GM21447 (cell line): ENCODE results near the gene MAMDC2.

Experiments
- ATAC-seq: cut with Tn5 transposase; IDR thresholded peaks from one replicate; pipeline ENCODE4 v1.9.1; 2021; ENCODE audit not compliant: unreplicated experiment

The MAMDC2 gene, protein sequence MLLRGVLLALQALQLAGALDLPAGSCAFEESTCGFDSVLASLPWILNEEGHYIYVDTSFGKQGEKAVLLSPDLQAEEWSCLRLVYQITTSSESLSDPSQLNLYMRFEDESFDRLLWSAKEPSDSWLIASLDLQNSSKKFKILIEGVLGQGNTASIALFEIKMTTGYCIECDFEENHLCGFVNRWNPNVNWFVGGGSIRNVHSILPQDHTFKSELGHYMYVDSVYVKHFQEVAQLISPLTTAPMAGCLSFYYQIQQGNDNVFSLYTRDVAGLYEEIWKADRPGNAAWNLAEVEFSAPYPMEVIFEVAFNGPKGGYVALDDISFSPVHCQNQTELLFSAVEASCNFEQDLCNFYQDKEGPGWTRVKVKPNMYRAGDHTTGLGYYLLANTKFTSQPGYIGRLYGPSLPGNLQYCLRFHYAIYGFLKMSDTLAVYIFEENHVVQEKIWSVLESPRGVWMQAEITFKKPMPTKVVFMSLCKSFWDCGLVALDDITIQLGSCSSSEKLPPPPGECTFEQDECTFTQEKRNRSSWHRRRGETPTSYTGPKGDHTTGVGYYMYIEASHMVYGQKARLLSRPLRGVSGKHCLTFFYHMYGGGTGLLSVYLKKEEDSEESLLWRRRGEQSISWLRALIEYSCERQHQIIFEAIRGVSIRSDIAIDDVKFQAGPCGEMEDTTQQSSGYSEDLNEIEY

DNA sequence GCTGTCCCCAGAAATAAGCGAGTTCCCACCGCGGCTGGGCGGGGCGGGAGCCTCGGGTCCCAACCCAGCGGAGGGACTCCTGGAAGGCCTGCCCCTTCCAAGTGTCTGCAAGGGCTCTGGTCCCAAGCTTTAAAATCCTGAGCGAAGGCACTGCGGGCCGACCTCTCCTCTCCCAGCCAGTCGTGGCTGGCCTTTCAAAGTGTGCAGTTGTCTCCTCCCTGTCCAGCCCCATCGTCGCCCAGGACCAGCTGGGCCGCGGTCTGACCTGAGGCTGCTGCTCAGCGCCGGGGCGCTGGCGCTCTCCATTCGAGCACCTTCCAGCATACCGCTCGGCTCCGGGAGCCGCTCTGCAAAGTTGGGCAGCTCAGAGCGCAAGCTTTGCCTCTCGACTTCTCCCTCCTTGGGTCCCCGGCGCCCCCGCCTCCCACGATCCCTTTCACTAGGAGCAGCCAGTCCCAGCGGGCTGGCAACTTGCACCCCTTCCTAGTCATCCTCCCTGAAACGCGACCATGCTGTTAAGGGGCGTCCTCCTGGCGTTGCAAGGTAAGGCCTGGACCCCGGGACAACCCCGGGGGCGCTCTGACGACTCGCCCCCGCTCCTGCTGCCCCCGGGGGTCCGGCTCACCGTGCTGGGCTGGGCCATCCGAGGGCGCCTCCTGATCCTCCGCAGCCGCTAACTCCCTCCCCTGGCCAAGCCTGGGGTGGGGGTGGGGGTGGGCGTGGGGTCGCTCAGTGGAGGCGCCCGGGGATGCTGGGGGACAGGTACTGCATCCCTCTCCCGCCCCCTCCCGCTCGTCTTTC, at the start of gene MAMDC2:
MAMDC2 (plus strand) TSS at position 160 of the 801 bp plus-strand sequence; CDS start at position 510, 350 bp downstream.
- ATAC-seq, result no peak

DNA sequence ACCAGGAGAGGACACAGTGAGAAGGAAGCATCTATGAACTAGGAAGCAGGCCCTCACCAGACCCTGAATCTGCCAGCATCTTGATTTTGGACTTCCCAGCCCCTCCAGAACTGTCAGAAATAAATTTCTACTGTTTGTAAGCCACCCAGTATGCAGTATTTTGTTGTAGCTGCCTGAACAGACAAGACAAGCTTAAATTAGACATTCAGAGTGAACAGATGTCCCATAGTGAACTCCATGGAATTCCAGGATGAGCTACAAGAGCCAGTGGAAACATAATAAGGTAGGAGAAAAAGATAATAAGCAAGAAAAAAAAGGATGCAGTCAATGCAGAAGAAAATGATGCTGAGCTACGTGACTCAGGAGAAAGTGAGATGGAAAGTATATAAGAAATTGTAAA, 47.8 kb upstream of the MAMDC2 start:
- ATAC-seq, result no peak

DNA sequence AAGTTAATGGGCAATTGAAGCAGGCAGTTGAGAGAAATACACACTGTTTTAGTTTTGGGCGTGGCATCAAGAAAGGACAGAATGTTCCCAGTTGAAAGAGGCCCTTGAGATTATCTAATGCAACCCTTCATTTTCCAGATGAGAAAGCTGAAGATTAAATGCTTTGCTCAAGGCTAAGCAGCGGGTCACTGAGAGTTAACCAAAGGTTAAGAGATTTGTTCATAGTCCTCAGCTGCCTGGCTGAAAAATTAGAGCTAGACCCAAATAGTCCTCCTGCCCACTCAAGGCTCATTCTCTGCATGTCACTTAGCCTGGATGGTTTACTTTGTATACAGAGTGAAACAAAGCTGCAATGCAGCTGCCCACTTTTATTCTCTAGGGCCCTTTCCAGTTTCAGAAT, 46.7 kb upstream of the MAMDC2 start:
- ATAC-seq, result no peak

DNA sequence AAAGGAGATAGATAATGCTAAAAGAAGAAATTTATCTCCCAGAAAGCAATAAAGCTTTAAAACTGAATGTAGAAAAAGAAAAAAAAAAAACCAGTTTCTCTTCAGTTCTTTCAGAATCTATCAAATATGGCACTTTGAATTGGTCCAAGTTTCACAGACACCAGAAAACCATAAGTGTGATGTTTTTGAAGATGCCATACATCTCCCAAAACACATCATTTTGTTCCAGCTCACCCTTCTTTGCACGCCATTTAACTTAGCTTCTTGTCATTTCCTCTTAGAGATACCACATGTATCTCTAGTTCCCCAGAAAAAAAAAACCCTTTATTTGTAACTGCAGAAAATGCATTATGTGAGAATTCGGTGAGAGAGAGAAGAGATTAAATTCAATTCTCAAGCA, 46.1 kb upstream of the MAMDC2 start:
- no peak for ATAC-seq

DNA sequence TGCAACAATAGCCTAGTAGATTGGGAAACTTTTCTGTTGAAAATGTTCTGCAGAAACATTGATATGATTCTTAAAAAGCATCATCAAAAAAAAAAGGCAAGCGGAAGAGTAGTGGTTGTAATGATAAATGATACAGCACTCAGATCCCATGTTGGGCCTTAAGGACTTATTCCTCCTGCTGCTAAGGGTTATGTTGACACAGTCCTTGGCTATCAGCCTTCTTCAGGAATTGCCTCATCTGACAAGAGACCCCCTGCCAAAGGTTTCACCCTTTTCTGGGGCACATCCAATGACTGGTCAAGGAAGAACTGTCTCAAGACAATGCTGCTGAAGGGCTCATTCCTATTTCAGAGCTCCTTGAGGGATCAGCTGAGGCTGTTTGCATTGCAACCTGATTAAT, 44.3 kb upstream of the MAMDC2 start:
- no peak for ATAC-seq

DNA sequence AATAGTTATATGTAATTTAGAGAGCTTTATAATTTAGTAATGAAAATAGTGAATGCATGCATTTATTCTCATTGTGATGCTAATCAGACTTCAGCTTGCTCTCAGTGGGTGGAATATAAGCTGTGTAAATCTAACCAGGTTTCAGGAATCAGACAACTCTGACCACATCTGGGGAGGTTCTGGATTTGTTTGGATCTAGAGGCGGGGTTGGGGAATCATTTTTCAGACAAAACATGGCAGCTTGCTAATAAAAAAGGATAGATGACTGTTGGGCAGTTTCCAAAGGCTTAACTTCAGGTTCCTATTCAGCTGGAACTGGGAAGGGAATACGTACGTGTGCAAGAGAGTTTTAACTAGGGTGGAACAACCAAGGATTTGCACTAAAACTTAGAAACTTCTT, 43.2 kb upstream of the MAMDC2 start:
- no peak for ATAC-seq

DNA sequence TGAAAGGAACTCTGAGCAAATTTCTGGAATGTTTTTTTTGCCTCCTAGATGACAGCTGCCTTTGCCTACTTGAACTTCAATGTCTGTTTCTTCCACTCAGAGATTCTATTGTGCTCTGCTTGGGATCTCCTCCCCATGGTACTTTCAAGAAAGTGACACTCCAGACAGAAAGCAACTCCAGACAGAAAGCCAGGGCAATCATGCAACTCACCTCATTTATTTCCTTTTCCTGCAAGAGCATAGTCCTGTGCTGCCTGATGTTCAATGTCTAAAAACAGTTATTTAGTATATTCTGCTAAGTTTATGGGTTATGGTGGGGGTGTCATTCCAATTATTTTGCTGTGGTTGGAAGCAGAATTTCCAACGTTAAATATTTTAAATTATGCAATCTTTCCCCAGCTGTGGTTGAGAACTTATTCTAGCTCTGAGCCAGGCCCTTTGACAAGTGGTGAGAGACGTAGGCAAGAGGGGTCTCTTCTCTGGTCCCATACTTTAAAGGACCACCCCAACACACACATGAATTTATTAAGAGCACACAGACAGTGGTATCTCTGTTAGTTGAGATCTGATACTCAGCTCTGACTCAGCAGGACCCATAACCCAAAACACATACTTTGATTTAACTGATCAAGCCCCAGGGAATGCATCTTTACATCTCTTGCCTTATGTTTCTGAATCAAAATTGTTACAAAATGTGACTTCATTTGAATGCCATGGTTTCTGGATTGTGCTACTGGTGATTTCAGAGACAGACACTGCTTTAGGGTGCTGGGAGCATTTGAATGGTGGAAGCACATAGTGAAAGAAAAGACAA, 39.5 kb upstream of the MAMDC2 start:
- ATAC-seq, result no peak

DNA sequence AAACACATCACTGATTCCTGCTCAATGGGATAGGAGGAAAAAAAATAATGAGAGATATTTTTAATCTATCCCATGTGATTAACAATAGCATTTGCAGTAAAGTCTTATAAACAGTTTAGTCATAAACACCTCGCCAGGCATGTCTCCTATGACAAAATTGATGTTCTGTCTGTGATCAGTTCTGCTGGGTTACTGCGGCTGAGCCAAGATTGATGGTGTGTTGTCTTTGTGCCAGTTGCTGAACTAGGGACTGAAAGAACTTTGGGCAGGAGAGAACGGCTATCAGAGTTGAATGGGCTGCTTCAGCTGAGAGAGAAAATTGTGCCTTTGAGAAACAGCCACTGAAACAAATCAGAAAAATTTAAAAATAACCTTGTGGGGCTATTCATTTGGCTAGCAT, 37.3 kb upstream of the MAMDC2 start:
- no peak for ATAC-seq

DNA sequence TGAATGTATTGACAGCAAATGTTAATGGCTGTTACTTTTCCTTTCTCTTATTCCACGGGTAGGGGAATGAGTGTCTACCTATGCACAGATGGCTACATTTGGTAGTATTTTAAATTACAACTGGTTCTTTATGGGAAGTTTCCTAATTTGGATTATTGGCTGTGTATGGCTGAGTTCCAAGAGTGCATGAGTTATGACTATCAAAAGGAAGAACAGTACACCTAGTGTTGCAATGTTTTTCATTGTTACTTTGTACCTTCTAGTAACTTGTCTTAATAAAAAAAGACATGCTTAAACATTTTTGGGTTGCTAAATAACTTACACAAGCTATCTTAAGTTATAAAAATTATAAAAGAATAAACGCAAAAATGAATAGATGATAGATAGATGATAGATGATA, 35.8 kb upstream of the MAMDC2 start:
- no peak for ATAC-seq

DNA sequence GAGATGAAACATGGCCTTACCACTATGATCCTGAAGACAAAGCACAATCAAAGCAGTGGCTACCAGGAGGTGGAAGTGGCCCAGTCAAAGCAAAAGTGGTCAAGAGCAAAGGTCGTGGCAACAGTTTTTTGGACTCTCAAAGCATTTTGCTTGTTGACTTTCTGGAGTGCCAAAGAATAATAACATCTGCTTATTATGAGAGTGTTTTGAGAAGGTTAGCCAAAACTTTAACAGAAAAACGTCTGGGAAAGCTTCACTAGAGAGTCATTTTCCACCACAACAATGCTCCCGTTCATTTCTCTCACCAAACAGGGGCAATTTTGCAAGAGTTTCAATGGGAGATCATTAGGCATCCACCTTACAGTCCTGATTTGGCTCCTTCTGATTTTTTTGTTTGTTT, 33.6 kb upstream of the MAMDC2 start:
- no peak for ATAC-seq

DNA sequence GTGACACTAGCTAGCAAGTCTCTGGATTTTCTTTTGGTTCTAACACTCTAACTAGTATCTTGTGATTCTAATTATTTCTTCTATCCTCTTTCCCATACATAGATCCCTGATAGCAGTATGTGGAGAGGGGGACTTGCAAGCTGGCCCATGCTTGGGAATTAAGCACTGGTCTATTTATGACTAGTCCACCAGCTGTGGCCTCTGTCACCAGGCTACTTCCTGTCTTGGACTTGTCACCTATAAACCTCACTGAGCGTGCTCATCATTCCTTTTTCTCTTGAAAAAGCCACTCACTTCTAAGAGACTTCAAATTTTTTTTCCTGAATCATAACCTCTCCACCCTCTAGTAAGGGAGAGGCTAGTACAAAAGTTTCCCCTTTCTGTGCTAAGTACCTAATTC, 32.3 kb upstream of the MAMDC2 start:
- no peak for ATAC-seq

DNA sequence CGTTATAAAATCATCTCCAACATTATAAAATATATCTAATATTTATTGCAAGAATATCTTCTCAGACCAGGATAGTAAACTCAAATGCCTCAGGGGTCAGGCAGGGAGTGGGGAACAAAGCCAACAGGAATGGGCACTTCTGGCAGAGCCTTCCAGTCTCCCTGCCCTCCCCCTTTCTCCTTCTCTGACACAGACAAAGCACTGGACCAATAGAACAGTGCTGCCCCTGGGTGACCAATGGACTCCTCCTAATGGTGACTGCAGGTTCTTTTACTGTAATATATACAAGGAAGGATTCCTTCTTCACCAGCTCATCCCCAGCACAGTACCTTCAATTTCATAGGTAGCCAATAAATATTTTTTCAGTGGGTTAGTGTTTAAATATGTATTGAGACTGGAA, 31.1 kb upstream of the MAMDC2 start:
- ATAC-seq, result no peak

DNA sequence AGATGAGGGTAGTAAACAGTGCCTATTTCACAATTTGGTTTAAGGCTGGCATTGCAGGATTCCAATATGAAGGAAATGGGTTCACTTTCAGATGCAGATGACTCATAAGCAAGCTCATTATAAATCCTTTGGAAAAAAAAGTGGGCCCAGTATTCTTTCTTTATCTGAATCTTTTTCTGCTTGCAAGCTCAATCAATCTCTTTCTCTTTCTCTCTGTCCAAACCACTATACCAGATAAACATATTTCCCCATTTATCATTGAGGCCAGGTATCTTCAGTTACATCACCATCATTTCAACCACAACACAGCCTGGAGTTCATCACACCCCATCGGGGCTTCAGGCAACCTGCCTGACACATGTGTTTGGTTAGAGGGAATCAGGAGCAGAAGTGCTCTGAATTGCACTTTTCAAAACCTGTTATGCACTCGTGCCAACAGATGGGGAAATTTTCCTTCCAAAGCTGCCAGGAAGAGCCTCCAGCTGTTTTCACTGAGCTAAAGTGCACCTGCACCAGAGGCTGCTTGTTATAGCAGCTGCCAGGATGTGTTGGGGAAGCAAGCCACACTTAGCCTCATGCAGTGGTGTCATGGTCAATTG, 30.0 kb upstream of the MAMDC2 start:
- no peak for ATAC-seq

DNA sequence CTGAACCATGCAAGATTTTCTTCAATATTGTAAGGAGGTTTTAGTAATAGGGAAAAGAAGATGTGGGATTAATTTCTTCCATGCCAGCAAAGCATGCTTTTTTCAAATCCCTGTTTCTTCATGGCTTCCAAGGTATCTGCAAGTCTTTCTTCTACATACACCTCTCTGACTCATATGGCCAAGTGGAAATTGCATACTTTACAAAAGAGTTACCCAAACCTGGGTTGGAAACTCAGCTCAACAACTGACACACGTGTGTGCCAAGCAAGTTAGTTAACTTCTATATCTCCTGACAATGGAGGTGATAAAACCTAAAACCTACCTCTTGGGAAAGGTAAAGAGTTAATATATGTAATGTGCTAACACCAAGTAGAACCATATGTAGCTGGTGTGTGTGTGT, 28.5 kb upstream of the MAMDC2 start:
- no peak for ATAC-seq

DNA sequence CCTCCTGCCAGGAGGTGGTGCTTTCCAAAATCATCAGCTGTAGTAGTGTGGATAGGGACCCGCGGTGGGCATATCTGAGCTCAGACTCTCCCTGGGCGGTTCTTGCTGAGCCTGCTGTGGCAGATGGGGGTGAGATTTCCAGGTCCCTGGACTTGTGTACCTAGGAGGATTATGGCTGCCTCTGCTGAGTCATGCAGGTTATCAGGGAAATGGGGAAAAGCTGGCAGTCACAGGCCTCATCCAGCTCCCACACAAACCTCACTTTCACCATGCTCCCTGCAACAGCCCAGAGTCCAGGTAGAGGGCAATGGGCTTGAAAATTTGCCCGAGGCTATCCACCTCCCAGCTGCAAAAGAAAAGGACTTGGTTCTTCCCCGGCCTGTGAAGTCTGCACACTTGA, 23.4 kb upstream of the MAMDC2 start:
- ATAC-seq, result no peak

DNA sequence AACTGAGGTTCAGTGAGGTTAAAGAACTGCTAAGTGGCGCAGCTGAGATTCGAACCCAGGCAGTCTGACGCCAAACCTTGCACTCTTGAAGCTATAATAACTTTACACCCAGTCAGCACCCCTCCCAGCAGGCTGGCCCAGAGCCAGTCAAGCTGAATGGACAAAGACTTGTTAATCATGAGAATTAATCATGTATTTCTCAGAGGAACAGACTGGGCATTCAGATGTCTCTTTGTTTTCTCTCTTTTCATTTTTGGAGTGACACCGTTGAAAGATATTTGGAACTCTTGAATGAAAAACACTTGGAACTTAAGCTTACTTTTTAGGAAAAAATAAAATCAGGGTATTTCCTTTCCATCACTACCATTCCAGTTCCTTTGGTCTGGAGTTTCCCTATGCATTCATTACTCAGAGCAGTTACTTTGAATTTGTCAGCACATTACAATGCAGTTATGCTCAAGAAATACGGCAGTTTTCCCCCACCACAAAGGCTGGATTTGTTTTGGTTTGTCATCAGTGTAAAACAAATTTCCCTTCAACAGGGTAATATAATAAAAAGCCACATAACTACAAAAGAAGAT, 22.6 kb upstream of the MAMDC2 start:
- no peak for ATAC-seq

DNA sequence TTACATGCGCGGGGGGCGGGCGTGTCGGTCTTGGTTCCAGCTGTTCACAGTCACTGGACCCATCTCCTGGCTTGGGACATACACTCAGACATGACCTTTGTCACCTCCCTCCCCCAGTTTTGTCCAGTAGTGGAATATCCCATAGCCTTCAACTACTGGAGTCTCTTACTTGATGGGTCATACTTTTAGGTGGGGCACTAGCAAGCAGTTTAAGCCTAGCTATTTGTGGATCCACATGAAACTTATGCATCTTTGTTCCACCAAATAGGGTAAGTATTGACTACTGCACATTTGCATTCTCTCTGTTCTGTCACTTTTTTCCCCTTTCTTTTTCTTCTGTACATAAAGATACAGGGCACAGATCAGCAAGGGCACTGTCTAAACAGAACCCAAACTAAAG, 15.4 kb upstream of the MAMDC2 start:
- no peak for ATAC-seq

DNA sequence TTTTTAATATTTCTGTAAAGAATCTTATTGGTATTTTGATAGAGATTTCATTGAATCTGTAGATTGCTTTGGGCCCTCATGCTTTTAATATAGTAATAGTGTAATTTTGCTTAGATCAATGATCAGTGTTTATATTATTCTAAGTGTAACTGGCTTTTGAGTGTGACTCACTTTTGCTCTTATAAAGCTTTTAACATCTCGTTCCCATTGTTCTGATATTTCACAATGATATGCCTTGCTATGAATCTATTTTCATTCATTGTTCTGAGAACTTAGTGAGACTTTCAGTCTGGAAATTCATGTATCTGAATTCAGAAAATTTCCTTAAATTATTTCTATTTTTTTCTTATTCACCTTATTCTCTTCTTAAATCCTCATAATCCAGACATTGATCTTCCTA, 13.5 kb upstream of the MAMDC2 start:
- ATAC-seq, result no peak

DNA sequence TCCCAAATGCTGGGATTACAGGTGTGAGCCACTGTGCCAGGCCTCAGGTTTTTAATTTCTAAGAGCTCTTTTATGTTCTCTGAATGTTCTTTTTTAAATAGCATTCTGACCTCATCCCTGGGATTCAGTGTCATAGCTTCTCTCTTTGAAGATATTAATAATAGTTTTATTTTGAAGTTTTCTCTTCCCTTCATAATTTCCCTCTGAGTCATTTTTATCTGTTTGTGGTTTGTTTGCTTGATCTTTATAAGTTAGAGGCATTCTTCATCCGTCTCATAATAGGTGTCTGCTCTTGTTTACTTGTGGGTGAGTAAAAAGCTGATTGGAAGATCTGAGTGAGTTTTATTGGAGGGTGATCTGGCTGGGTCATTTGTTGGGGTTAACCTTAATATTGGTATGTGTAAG, 12.5 kb upstream of the MAMDC2 start:
- ATAC-seq, result no peak

DNA sequence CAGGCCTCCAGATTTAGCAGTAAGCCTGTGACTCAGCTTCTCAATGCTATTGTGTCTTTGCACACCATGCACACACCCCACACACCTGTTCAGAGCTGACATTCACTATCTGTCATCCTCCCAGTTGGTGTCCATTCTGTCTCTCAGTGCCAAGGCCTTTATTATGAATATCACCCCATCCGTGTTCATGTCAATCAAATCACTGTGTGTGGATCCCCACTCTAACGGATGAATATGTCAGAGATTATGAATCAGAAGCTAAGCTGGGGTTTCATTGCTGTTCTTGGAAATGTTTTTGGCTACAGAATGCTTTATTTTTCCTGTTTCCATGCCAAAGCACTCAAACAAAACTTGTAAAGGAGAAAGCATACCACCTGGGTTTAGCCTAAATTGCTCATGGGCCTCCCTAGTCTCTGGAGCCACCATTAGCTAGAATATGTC, 9.4 kb upstream of the MAMDC2 start:
- no peak for ATAC-seq
